H9 (cell line): ENCODE measurements around the gene EMX2. TPM values are rescaled to one million over a fixed set of nuclear protein-coding genes. Genes with fewer than 3 reads are reported as not detected.

Experiments used
- DNase-seq: peaks from one replicate; pipeline ENCODE4 v3.0.0-alpha.2; 2017
- H2AFZ ChIP-seq: one replicate; pipeline ENCODE4 v1.6.1; 2013; ENCODE audit warnings: mild to moderate bottlenecking, low read length, control low read depth, moderate library complexity
- H2AK5ac ChIP-seq: 2 replicates; pipeline ENCODE4 v1.6.1; 2013; ENCODE audit warnings: low read length, control low read depth, mixed read lengths; ENCODE audit not compliant: insufficient read length
- H2BK120ac ChIP-seq: one replicate; pipeline ENCODE4 v1.6.1; 2013; ENCODE audit warnings: low read depth, mild to moderate bottlenecking, low read length, control low read depth, inconsistent platforms; ENCODE audit not compliant: poor library complexity, severe bottlenecking
- H2BK12ac ChIP-seq: 2 replicates; pipeline ENCODE4 v1.6.1; 2013; ENCODE audit warnings: low read length, control low read depth, mixed read lengths, low read depth; ENCODE audit not compliant: insufficient read length
- H2BK15ac ChIP-seq: 2 replicates; pipeline ENCODE4 v1.6.1; 2013; ENCODE audit warnings: low read depth, low read length, control low read depth
- H2BK20ac ChIP-seq: one replicate; pipeline ENCODE4 v1.6.1; 2013; ENCODE audit warnings: low read depth, mild to moderate bottlenecking, low read length, control low read depth, inconsistent platforms; ENCODE audit not compliant: poor library complexity, severe bottlenecking
- H2BK5ac ChIP-seq: 2 replicates; pipeline ENCODE4 v1.6.1; 2013; ENCODE audit warnings: low read length, control low read depth, mixed read lengths; ENCODE audit not compliant: insufficient read length
- H3K14ac ChIP-seq: 2 replicates; pipeline ENCODE4 v1.6.1; 2013; ENCODE audit warnings: low read length, control low read depth; ENCODE audit not compliant: insufficient read depth
- H3K18ac ChIP-seq: 2 replicates; pipeline ENCODE4 v1.6.1; 2013; ENCODE audit warnings: low read depth, mild to moderate bottlenecking, mixed read lengths, low read length, control low read depth; ENCODE audit not compliant: insufficient read length
- H3K23ac ChIP-seq: 2 replicates; pipeline ENCODE4 v1.6.1; 2013; ENCODE audit warnings: low read length, control low read depth, mixed read lengths, low read depth; ENCODE audit not compliant: insufficient read length
- H3K23me2 ChIP-seq: 2 replicates; pipeline ENCODE4 v1.6.1; 2013; ENCODE audit warnings: low read depth, mild to moderate bottlenecking, mixed read lengths, low read length, control low read depth; ENCODE audit not compliant: insufficient read length, poor library complexity, severe bottlenecking
- H3K27ac ChIP-seq: 2 replicates; pipeline ENCODE4 v1.5.1; 2013; ENCODE audit warnings: low read length, control low read depth, mixed read lengths, low read depth; ENCODE audit not compliant: insufficient read length
- H3K27me3 ChIP-seq: 2 replicates; pipeline ENCODE4 v1.6.1; 2013; ENCODE audit warnings: low read length, control low read depth, inconsistent platforms; ENCODE audit not compliant: insufficient read depth
- H3K4ac ChIP-seq: 2 replicates; pipeline ENCODE4 v1.6.1; 2013; ENCODE audit warnings: low read depth, mild to moderate bottlenecking, control low read depth, inconsistent platforms, low read length, moderate library complexity
- H3K4me1 ChIP-seq: 2 replicates; pipeline ENCODE4 v1.6.1; 2013; ENCODE audit warnings: low read length, control low read depth, inconsistent platforms; ENCODE audit not compliant: insufficient read depth
- H3K4me2 ChIP-seq: 2 replicates; pipeline ENCODE4 v1.6.1; 2013; ENCODE audit warnings: low read length, control low read depth, mixed read lengths; ENCODE audit not compliant: insufficient read length, insufficient read depth
- H3K56ac ChIP-seq: 2 replicates; pipeline ENCODE4 v1.6.1; 2013; ENCODE audit warnings: low read depth, mild to moderate bottlenecking, mixed read lengths, low read length, control low read depth; ENCODE audit not compliant: insufficient read length
- H3K79me1 ChIP-seq: 2 replicates; pipeline ENCODE4 v1.6.1; 2013; ENCODE audit warnings: low read depth, mild to moderate bottlenecking, moderate library complexity, low read length, control low read depth, inconsistent platforms; ENCODE audit not compliant: insufficient read depth, poor library complexity, severe bottlenecking
- H3K79me2 ChIP-seq: 2 replicates; pipeline ENCODE4 v1.6.1; 2013; ENCODE audit warnings: low read length, control low read depth, inconsistent platforms; ENCODE audit not compliant: insufficient read depth
- H3K9ac ChIP-seq: 2 replicates; pipeline ENCODE4 v1.6.1; 2013; ENCODE audit warnings: low read length, control low read depth, mixed read lengths; ENCODE audit not compliant: insufficient read length; ENCODE audit errors: extremely low read depth
- H3K9me3 ChIP-seq: one replicate; pipeline ENCODE4 v1.6.1; 2013; ENCODE audit warnings: low read depth, low read length, inconsistent platforms; ENCODE audit not compliant: control insufficient read depth
- H3T11ph ChIP-seq: one replicate; pipeline ENCODE4 v1.6.1; 2013; ENCODE audit warnings: mild to moderate bottlenecking, low read length, control low read depth, inconsistent platforms
- H4K20me1 ChIP-seq: one replicate; pipeline ENCODE4 v1.6.1; 2013; ENCODE audit not compliant: control insufficient read depth, insufficient read length, insufficient read depth
- H4K5ac ChIP-seq: 2 replicates; pipeline ENCODE4 v1.6.1; 2013; ENCODE audit warnings: low read depth, mild to moderate bottlenecking, mixed read lengths, low read length, control low read depth; ENCODE audit not compliant: insufficient read length
- H4K8ac ChIP-seq: replicated peaks from 2 replicates; pipeline ENCODE4 v1.6.1; 2013; ENCODE audit warnings: low read length, control low read depth, mixed read lengths, low read depth; ENCODE audit not compliant: insufficient read length
- H4K91ac ChIP-seq: 2 replicates; pipeline ENCODE4 v1.6.1; 2013; ENCODE audit warnings: low read depth, mild to moderate bottlenecking, moderate library complexity, mixed read lengths, low read length, control low read depth; ENCODE audit not compliant: insufficient read length
- H3K27ac Mint-ChIP-seq, 3 experiments: 2 replicates in 2 of 3; 3 replicates in 1 of 3; pipeline ENCODE4 v1.8.0; 2020 to 2021; ENCODE audit warnings: mixed read lengths in 3 of 3, mild to moderate bottlenecking in 1 of 3, moderate library complexity in 1 of 3
- H3K27me3 Mint-ChIP-seq: 2 replicates; pipeline ENCODE4 v1.8.0; 2021; ENCODE audit warnings: low read depth, mild to moderate bottlenecking, moderate library complexity, mixed read lengths
- H3K36me3 Mint-ChIP-seq, 3 experiments: 2 replicates in 2 of 3; 3 replicates in 1 of 3; pipeline ENCODE4 v1.8.0; 2020 to 2021; ENCODE audit warnings: low read depth in 3 of 3, mixed read lengths in 3 of 3; ENCODE audit not compliant: insufficient read depth in 1 of 3
- H3K4me1 Mint-ChIP-seq, 2 experiments: 2 replicates each; pipeline ENCODE4 v1.8.0; 2020; ENCODE audit warnings: mixed read lengths in 2 of 2
- H3K4me3 Mint-ChIP-seq, 2 experiments: 2 replicates in 1 of 2; 3 replicates in 1 of 2; pipeline ENCODE4 v1.8.0; 2020 to 2021; ENCODE audit warnings: mild to moderate bottlenecking in 2 of 2, mixed read lengths in 2 of 2, moderate library complexity in 1 of 2
- H3K9me3 Mint-ChIP-seq, 2 experiments: 2 replicates in 1 of 2; 3 replicates in 1 of 2; pipeline ENCODE4 v1.8.0; 2020; ENCODE audit warnings: mild to moderate bottlenecking in 2 of 2, mixed read lengths in 2 of 2, moderate library complexity in 1 of 2
- WGBS: extraction: QIAGEN DNeasy Blood & Tissue Kit; methylation state at CpG from one replicate; pipeline ENCODE4 v1.1.7; 2013; ENCODE audit warnings: missing lambda C conversion rate, low lambda C conversion rate, mixed read lengths; ENCODE audit not compliant: insufficient read length; ENCODE audit errors: extremely low coverage; 5-methylcytosine and 5-hydroxymethylcytosine counted together
- total RNA-seq: library from RNA; stranded (reverse); gene quantifications from 2 replicates; pipeline ENCODE4 v1.2.1, GENCODE V29; 2021
- TF ChIP-seq, protein P1 (sequence below): fragments of 200-600 bp; sonication (generic); conservative IDR thresholded peaks from 3 replicates; pipeline ENCODE4 v1.8.0; 2021; ENCODE audit warnings: antibody characterized with exemption, mild to moderate bottlenecking

Gene EMX2
- total RNA-seq, 1 experiment from 2014 or later = not detected

DNA sequence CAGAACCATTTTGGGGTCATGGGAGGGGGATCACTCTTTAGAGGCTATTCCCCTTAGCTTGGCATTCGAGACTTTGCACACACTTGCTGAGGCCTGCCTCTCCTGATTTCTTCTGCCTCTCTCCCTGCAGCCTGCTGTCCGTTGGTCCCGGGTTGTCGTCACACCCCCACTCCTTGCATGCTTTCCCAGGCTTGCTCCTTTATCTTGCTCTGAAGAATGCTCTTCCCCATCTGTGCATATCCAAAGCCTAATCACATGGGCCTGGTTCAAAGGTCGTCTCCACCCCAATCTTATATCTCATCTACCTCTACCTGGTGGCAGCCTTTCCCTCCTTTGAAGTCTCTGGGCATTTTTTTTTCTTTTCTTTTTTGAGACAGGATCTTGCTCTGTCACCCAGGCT, 24.3 kb upstream of the EMX2 start:
- no peaks in the 10 kb centered on the region for H3K23me2 ChIP-seq
- H2BK12ac ChIP-seq = no peak overlapping the region
- no peaks in the 10 kb centered on the region for H3K9me3 ChIP-seq
- H3K18ac ChIP-seq = no peak overlapping the region
- no peak overlapping the region for H4K91ac ChIP-seq
- no peak overlapping the region for H3T11ph ChIP-seq
- no peak overlapping the region for H4K5ac ChIP-seq
- H3K9ac ChIP-seq = no peak overlapping the region
- no peak overlapping the region for H3K4me3 Mint-ChIP-seq
- no peak overlapping the region for H2BK15ac ChIP-seq
- peak; percentile 25 for DNase-seq
- H3K4me1 Mint-ChIP-seq = peaks cover 5 to 8% of the 10 kb centered on the region in 2 experiments
- H3K56ac ChIP-seq = no peak overlapping the region
- H2AK5ac ChIP-seq = no peak overlapping the region
- no peak overlapping the region for H2AFZ ChIP-seq
- H3K23ac ChIP-seq = no peak overlapping the region
- H4K8ac ChIP-seq = no peak overlapping the region
- H3K79me1 ChIP-seq = no peaks in the 10 kb centered on the region
- no peak overlapping the region for H2BK120ac ChIP-seq
- H3K27me3 Mint-ChIP-seq = peaks cover 37% of the 10 kb centered on the region
- no peak overlapping the region for H3K4me2 ChIP-seq
- TF ChIP-seq, protein P1, sequence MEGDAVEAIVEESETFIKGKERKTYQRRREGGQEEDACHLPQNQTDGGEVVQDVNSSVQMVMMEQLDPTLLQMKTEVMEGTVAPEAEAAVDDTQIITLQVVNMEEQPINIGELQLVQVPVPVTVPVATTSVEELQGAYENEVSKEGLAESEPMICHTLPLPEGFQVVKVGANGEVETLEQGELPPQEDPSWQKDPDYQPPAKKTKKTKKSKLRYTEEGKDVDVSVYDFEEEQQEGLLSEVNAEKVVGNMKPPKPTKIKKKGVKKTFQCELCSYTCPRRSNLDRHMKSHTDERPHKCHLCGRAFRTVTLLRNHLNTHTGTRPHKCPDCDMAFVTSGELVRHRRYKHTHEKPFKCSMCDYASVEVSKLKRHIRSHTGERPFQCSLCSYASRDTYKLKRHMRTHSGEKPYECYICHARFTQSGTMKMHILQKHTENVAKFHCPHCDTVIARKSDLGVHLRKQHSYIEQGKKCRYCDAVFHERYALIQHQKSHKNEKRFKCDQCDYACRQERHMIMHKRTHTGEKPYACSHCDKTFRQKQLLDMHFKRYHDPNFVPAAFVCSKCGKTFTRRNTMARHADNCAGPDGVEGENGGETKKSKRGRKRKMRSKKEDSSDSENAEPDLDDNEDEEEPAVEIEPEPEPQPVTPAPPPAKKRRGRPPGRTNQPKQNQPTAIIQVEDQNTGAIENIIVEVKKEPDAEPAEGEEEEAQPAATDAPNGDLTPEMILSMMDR = no peak
- H3K27me3 ChIP-seq = no peaks in the 10 kb centered on the region
- H2BK5ac ChIP-seq = no peak overlapping the region
- no peaks in the 10 kb centered on the region for H3K36me3 Mint-ChIP-seq
- no peaks in the 10 kb centered on the region for H3K79me2 ChIP-seq
- no peak overlapping the region for H2BK20ac ChIP-seq
- no peak overlapping the region for H3K27ac ChIP-seq
- H3K9me3 Mint-ChIP-seq = no peaks in the 10 kb centered on the region; a peak in 1 of 5 replicates
- no CpG with 5 or more reads among the region's 5 CpGs for WGBS
- H3K27ac Mint-ChIP-seq = no peak overlapping the region
- H4K20me1 ChIP-seq = no peaks in the 10 kb centered on the region
- H3K4me1 ChIP-seq = no peaks in the 10 kb centered on the region
- H3K14ac ChIP-seq = no peak overlapping the region
- H3K4ac ChIP-seq = no peak overlapping the region
